Peyer's patch (tissue), 4 donors: ENCODE data around the gene MAP1B. TPM values are rescaled to one million over a fixed set of nuclear protein-coding genes. Genes with fewer than 3 reads are reported as not detected.

ENCODE experiments used
- DNase-seq, 3 donors: peaks; one replicate each; pipeline ENCODE4 v3.0.0-alpha.2; 2017 to 2019
- H3K27ac ChIP-seq, 4 donors: fragments of 200-600 bp; sonication (generic); one replicate each; pipeline ENCODE4 v1.5.1; 2016 to 2019
- H3K27me3 ChIP-seq, 2 donors: fragments of 200-600 bp; sonication (generic); one replicate each; pipeline ENCODE4 v1.5.1; 2019
- H3K36me3 ChIP-seq, 3 donors: fragments of 200-600 bp; sonication (generic); one replicate each; pipeline ENCODE4 v1.5.1; 2016 to 2019
- H3K4me1 ChIP-seq, 4 donors: fragments of 200-600 bp; sonication (generic); one replicate each; pipeline ENCODE4 v1.5.1; 2016 to 2019
- H3K4me3 ChIP-seq, 4 donors: fragments of 200-600 bp; sonication (generic); 1 replicate in 3 of 4; 2 replicates in 1 of 4; pipeline ENCODE4 v1.5.1; 2016 to 2019; ENCODE audit warnings: mild to moderate bottlenecking in 1 of 4
- H3K9me3 ChIP-seq, 4 donors: fragments of 200-600 bp; sonication (generic); one replicate each; pipeline ENCODE4 v1.5.1; 2016 to 2019; ENCODE audit warnings: mild to moderate bottlenecking in 1 of 4
- POLR2A ChIP-seq, 2 donors: fragments of 450-650 bp; IDR thresholded peaks; one replicate each; pipeline ENCODE4 v1.5.1; 2017; ENCODE audit warnings: antibody characterized with exemption in 2 of 2, mild to moderate bottlenecking in 2 of 2, moderate library complexity in 2 of 2
- total RNA-seq, 4 donors: library from RNA; depleted of rRNA; stranded (reverse); fragments of >200 nt; gene quantifications; one replicate each; pipeline ENCODE4 v1.1.0, GENCODE V29; 2016
- TF ChIP-seq, protein P1 (sequence below), 6 experiments: fragments of 450-650 bp in 4 of 6; fragments of 200-600 bp in 2 of 6; sonication (generic) in 1 of 6; IDR thresholded peaks; one replicate each; pipeline ENCODE4 v1.5.1; 2017 to 2019; ENCODE audit warnings: antibody characterized with exemption in 6 of 6, mild to moderate bottlenecking in 3 of 6, moderate library complexity in 1 of 6

The MAP1B gene
- total RNA-seq, 4 donors from 2014 or later: 16.3 to 38.0 (median 25.7) TPM

DNA sequence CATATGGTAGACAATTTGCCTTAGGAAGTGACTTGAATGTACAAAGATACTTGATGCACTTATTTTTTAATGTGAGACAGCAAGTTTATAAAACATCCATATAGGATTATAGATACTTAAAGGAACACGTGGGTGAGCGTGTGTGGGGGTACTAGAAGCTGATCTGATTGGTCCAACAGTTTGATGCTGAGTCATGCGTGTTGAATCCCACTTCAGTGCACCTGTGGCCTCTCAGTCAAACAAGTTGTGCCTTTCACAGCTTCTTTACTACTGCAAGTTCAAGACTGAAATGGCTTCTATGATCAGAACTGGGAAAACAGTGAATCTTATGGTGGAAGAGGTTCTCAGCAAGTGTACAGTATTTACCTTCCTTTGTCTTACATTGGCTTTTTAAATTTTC lies 98.9 kb downstream of the MAP1B start:
- H3K27me3 ChIP-seq: no peaks in the 10 kb centered on the region
- H3K9me3 ChIP-seq: no peaks in the 10 kb centered on the region
- H3K4me1 ChIP-seq: no peaks in the 10 kb centered on the region
- H3K36me3 ChIP-seq: peaks cover 0 to 7% (median 0%) of the 10 kb centered on the region in 3 donors
- H3K4me3 ChIP-seq: no peak overlapping the region
- DNase-seq: no peak
- no peak overlapping the region for H3K27ac ChIP-seq
- TF ChIP-seq POLR2A (IDR thresholded peaks at IDR 0.05): no peak
- TF ChIP-seq, protein P1, sequence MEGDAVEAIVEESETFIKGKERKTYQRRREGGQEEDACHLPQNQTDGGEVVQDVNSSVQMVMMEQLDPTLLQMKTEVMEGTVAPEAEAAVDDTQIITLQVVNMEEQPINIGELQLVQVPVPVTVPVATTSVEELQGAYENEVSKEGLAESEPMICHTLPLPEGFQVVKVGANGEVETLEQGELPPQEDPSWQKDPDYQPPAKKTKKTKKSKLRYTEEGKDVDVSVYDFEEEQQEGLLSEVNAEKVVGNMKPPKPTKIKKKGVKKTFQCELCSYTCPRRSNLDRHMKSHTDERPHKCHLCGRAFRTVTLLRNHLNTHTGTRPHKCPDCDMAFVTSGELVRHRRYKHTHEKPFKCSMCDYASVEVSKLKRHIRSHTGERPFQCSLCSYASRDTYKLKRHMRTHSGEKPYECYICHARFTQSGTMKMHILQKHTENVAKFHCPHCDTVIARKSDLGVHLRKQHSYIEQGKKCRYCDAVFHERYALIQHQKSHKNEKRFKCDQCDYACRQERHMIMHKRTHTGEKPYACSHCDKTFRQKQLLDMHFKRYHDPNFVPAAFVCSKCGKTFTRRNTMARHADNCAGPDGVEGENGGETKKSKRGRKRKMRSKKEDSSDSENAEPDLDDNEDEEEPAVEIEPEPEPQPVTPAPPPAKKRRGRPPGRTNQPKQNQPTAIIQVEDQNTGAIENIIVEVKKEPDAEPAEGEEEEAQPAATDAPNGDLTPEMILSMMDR (IDR thresholded peaks at IDR 0.05): no peak

DNA sequence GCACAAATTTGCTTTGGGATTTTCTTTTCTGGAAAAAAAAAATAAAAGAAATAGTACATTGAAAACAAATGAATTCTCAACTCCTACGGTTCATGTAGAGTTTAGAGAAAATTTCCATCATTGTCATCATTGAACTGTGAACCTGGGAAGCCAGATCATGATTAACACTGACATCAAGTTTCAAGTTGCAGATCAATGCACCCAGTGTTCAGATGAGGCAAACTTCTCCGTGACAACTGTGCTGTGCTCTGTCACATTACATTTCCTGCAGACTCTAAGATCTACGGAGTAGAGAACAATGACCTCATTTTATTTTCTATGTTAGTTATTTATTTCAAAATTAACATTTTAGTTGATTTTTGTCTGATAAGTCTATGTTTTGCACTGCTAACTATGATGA lies 99.7 kb downstream of the MAP1B start:
- no peaks in the 10 kb centered on the region for H3K4me1 ChIP-seq
- H3K9me3 ChIP-seq: no peaks in the 10 kb centered on the region
- no peak for TF ChIP-seq POLR2A (IDR thresholded peaks at IDR 0.05)
- TF ChIP-seq, protein P1 (IDR thresholded peaks at IDR 0.05): no peak
- peaks cover 0 to 7% (median 0%) of the 10 kb centered on the region in 3 donors for H3K36me3 ChIP-seq
- no peak overlapping the region for H3K4me3 ChIP-seq
- DNase-seq: no peak
- H3K27ac ChIP-seq: no peak overlapping the region
- no peaks in the 10 kb centered on the region for H3K27me3 ChIP-seq

DNA sequence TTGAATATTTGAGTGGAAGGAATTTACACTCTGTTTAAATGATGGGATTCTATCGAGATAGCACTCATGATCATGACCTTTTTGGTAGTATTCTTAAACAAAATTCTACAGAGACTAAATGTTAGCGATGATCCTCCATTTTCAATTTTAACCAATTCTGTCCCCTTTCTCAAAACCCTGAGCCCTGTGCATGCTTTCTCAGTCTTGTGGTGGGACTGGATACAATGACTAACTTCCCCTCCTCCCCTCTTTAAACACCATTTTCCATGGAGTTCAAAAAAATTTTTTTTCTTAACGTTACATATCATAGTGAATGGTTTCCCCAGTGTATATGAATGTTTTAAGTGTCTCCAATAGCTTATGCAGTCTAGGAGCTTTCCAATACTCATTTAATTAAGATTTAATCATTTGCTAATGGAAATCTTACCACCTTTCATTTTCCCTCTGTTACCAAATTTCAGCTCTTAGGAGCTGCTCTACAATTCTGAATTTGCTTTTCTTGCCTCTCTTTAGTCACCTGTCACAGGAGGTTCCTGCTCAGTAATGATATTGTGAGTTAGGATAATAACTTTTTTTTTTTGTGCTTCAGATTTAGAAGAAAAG lies 101.2 kb downstream of the MAP1B start:
- no peak overlapping the region for H3K4me3 ChIP-seq
- no peaks in the 10 kb centered on the region for H3K9me3 ChIP-seq
- TF ChIP-seq POLR2A (IDR thresholded peaks at IDR 0.05): no peak
- TF ChIP-seq, protein P1 (IDR thresholded peaks at IDR 0.05): no peak
- no peak for DNase-seq
- H3K36me3 ChIP-seq: peaks cover 0 to 6% (median 0%) of the 10 kb centered on the region in 3 donors
- H3K27ac ChIP-seq: no peak overlapping the region
- no peaks in the 10 kb centered on the region for H3K27me3 ChIP-seq
- no peaks in the 10 kb centered on the region for H3K4me1 ChIP-seq

DNA sequence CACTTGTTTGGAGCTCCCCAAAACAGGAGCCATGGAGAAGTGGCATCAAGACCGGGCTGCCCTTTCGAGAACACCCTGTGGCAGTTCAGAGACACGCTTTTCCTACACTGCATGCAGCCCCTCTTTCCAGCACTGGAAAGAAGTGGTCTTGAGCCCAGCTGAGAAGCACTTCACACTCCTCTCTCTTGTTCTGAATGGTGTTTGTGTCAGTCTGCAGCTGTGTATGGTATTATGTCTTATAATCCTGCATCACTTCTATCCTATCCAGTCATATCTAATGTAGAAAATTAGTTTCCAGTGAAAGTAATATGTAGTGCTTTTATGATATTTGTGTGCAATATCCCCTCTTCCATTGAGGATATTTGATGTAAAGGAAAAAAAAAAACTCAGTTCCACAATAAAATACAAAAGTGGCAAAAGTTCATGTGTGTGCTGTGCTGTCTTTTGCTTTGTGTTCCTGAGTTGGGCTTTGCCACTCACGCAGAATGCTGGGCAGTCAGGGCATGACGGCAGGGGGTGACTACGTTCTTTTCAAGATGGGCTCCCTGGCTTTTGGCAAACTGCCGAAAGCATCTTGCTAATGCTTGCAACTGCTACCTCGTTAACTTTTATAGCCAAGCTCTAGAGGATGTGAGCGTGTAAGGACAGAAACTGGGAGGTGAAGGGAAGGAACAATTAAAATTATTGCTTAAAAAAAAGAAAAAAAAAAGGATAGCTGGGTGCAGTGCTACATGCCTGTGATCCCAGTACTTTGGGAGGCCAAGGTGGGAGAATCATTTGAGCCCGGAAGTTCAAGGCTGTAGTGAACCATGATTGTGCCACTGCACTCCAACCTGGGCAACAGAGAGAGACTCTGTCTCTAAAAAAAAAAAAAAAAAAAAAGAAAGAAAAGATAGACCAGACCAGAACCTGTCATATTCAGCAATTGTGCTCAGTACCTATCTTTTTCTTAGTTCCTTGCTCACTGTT lies 102.2 kb downstream of the MAP1B start:
- no peaks in the 10 kb centered on the region for H3K36me3 ChIP-seq
- TF ChIP-seq, protein P1 (IDR thresholded peaks at IDR 0.05): no peak
- no peak for TF ChIP-seq POLR2A (IDR thresholded peaks at IDR 0.05)
- H3K27me3 ChIP-seq: no peaks in the 10 kb centered on the region
- no peaks in the 10 kb centered on the region for H3K4me1 ChIP-seq
- H3K27ac ChIP-seq: no peak overlapping the region
- H3K4me3 ChIP-seq: no peak overlapping the region
- DNase-seq: no peak
- no peaks in the 10 kb centered on the region for H3K9me3 ChIP-seq

DNA sequence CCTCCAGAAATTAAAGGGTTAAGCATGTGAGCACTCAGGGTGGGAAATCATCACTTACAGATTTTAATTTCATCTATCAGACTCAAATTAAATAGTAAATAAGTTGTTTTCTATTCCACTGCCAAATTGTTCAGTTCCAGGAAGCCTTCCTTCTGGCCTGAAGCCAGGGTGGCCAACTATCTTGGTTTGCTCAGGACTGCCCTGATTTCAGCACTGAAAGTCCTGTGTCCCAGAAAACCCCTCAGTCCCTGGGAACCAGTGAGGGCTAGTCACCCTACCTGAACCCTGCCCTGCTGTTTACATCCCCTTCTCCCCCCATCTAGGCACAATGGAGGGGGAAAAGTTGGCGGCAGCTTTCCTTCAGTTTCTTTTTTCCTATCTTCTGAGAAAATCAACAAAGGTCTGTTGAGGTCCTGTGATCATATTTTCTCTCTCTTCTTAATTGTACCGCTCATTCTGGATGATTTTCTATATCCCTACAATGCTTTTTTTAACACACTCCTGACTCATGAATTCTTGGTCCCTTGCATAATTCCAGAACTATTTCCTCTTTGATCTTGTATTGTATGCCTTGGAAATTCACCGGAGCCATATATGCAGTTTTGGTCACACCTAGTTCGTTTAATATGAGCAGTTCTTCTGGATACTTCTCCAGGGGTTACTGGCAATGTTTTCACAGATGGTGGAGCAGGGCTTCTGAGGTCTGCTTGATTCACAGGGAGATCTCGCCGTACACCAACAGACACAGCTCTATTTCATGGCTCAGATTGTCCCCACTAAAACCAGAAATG lies 103.8 kb downstream of the MAP1B start:
- H3K27ac ChIP-seq: no peak overlapping the region
- H3K36me3 ChIP-seq: no peaks in the 10 kb centered on the region
- no peak for TF ChIP-seq POLR2A (IDR thresholded peaks at IDR 0.05)
- TF ChIP-seq, protein P1 (IDR thresholded peaks at IDR 0.05): no peak
- H3K4me3 ChIP-seq: no peak overlapping the region
- no peaks in the 10 kb centered on the region for H3K9me3 ChIP-seq
- DNase-seq: no peak
- H3K4me1 ChIP-seq: no peaks in the 10 kb centered on the region
- H3K27me3 ChIP-seq: no peaks in the 10 kb centered on the region
